BE2C (cell line): ENCODE results near the gene DFFB.

Experiments
- DNase-seq: peaks from one replicate; pipeline ENCODE4 v3.0.0-alpha.2; 2020
- H3K27me3 ChIP-seq: fragments of 250-450 bp; sonication (Bioruptor Pico); 2 replicates; pipeline ENCODE4 v1.5.1; 2020; ENCODE audit warnings: mild to moderate bottlenecking
- H3K36me3 ChIP-seq: fragments of 250-450 bp; sonication (Bioruptor Pico); 2 replicates; pipeline ENCODE4 v1.5.1; 2020; ENCODE audit warnings: mild to moderate bottlenecking
- H3K4me1 ChIP-seq: fragments of 250-450 bp; sonication (Bioruptor Pico); 2 replicates; pipeline ENCODE4 v1.5.1; 2020
- H3K4me3 ChIP-seq: 2 replicates; pipeline ENCODE4 v1.5.1; 2011; ENCODE audit warnings: low read depth, low read length
- H3K9me3 ChIP-seq: fragments of 250-450 bp; sonication (Bioruptor Pico); 2 replicates; pipeline ENCODE4 v1.5.1; 2020
- CTCF ChIP-seq: IDR thresholded peaks from 2 replicates; pipeline ENCODE4 v1.5.1; 2012; ENCODE audit warnings: mild to moderate bottlenecking, low read depth, low read length

DFFB gene

GRCh38 chr1:3931007-3931912, 74.0 kb downstream of the DFFB start:
- Histone ChIP-seq H3K4me1 (no peaks in the 10 kb centered on the region), H3K9me3 (no peaks in the 10 kb centered on the region), H3K36me3 (no peaks in the 10 kb centered on the region), H3K4me3 (no peak overlapping the region), H3K27me3 (no peaks in the 10 kb centered on the region)
- no peak for TF ChIP-seq CTCF
- no peak for DNase-seq

- Histone ChIP-seq H3K4me1 (no peaks in the 10 kb centered on the region), H3K27me3 (no peaks in the 10 kb centered on the region), H3K9me3 (no peaks in the 10 kb centered on the region), H3K36me3 (no peaks in the 10 kb centered on the region), H3K4me3 (no peak overlapping the region)
- no peak for DNase-seq
- no peak for TF ChIP-seq CTCF
Measured at GRCh38 chr1:3932156-3932919, 75.1 kb downstream of the DFFB start.
